Measurements from ENCODE around the gene FUT8.
"Not testable (repeated sequence)": the region's sequence is repeated elsewhere in the genome, so short reads cannot be mapped to it uniquely, and the experiment has no call there.

Gene FUT8

DNA sequence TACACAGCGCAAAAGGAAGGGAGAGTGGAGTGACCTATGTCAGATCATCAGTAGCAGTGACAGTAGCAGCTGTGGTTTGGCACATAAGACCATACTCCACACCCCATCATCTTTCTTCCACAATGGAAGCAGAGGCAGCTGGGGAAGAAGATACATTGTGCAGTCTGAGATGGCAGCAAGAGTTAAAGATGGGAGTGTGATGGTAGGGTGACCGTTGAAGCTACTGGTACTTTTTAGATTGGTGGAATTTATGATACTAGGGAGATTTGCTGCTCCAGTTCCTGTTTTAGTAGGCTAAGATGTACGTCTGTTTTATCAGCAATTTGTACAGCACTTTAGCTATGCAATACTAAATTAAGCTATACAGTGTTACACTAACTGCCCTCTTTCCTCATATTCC, 291.0 kb downstream of the FUT8 start:
- DNase-seq (ENCODE audit: low read depth in 3 of 3, low spot score in 1 of 3) = no peak

- DNase-seq (ENCODE audit: low read depth in 3 of 3, low spot score in 1 of 3) = no peak
These were observed 291.5 kb downstream of the FUT8 start for GRCh38 chr14:65703996-65704395.

DNA sequence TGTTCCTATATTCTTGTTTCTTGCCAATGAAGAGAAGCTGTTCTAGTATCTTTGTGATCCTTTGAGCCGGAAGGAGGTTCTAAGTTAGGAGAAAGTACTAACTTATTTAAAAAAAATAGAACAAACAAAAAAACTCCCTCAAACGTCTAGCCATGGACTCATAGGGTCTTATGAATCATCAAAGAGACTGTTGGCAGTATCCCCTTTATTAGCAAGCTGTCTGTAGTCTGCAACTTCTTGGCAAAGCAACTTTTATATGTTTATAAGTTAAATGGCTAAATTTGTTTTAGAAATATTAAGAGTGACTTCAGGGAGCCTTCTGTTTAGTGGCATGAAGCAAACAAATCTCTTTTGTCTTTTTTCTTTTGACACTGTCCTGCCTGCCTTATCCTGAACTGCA, 291.9 kb downstream of the FUT8 start:
- DNase-seq (ENCODE audit: low read depth in 3 of 3, low spot score in 1 of 3) = no peak

DNA sequence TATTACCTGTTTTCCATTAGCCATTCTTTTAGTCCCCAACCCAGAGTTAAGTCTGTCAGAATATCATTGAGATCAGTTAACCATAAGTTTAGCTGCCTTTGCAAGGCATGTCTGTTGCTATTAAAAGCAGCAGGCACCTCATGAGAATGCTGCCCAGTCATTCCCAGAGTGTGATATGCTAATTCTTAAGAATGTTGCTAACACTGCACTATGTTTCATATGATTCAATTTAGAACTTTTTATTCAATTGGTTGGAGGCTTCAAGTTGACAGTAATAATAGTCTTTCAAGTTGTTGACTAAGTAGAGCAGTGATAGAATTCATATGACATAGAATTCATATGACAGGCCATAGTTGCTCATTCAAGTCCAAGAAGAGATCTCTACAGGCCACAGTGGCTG, 292.3 kb downstream of the FUT8 start:
- DNase-seq (ENCODE audit: low read depth in 3 of 3, low spot score in 1 of 3) = no peak

- no peak for DNase-seq (ENCODE audit: low read depth in 3 of 3, low spot score in 1 of 3)
These were observed 297.0 kb downstream of the FUT8 start for GRCh38 chr14:65709576-65709975.

DNA sequence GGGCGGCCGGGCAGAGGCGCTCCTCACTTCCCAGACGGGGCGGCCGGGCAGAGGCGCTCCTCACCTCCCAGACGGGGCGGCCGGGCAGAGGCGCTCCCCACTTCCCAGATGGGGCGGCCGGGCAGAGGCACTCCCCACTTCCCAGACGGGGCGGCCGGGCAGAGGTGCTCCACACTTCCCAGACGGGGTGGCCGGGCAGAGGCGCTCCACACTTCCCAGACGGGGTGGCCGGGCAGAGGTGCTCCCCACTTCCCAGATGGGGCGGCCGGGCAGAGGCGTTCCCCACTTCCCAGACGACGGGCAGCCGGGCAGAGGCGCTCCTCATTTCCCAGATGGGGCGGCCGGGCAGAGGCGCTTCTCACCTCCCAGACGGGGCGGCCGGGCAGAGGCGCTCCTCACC, 304.3 kb downstream of the FUT8 start:
- DNase-seq (ENCODE audit: low read depth in 3 of 3, low spot score in 1 of 3) = not testable (repeated sequence)

- DNase-seq (ENCODE audit: low read depth in 3 of 3, low spot score in 1 of 3) = not testable (repeated sequence)
These were observed 304.9 kb downstream of the FUT8 start for GRCh38 chr14:65717384-65717915.

- no peak for DNase-seq (ENCODE audit: low read depth in 3 of 3, low spot score in 1 of 3)
These were observed 306.1 kb downstream of the FUT8 start for GRCh38 chr14:65718629-65719028.

DNA sequence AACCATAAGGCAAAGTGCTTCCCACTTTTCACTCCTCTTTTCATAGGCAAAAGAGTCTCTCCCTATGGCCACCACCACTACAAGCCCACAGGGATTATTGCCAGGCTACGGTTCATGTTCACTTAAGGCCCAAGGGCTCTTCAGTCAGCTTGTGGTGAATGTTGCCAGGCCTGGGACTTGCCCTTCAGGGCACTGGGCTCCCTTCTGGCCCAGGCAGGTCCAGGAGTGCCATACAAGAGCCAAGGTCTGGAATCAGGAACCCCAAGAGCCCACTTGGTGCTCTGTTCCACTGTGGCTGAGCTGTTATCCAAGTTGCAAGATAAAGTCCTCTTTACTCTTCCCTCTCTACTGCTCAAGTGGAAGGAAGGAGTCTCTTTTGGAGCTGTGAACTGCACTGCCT, 307.6 kb downstream of the FUT8 start:
- DNase-seq (ENCODE audit: low read depth in 3 of 3, low spot score in 1 of 3) = no peak

DNA sequence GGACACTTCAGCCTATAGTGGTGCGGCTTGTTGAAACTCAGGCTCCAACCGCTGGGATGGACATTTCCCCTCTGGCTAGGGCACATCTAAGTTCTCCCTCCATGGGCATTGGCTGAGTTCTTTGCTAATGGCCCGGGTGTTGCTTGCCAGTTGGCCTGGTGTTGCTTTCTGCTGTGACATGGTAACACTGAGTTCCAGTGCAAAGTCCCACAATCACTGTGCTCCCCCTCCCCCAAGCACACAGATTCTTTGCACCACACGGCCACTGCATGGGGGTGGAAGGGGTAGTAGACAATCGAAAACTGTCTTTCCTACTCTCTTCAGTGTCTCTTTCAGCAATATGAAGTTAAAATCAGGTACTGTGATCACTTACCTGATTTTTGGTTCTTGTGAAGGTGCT, 308.2 kb downstream of the FUT8 start:
- no peak for DNase-seq (ENCODE audit: low read depth in 3 of 3, low spot score in 1 of 3)

- no peak for DNase-seq (ENCODE audit: low read depth in 3 of 3, low spot score in 1 of 3)
These were observed 310.8 kb downstream of the FUT8 start for GRCh38 chr14:65723348-65723747.

DNA sequence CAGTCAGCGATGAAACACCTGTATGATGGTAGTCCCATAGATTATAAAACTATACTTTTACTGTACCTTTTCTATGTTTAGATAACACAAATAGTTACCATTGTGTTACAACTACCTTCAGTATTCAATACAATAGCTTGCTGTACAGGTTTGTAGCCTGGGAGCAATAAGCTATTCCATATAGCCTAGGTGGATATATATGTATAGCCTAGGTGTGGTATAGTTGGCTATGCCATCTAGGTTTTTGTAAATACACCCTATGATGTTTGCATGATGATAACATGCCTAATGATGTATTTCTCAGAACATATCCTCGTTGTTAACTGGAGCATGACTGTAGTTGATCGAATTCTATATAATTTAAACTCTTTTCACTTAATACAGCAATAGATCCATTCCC, 316.1 kb downstream of the FUT8 start:
- no peak for DNase-seq (ENCODE audit: low read depth in 3 of 3, low spot score in 1 of 3)

DNA sequence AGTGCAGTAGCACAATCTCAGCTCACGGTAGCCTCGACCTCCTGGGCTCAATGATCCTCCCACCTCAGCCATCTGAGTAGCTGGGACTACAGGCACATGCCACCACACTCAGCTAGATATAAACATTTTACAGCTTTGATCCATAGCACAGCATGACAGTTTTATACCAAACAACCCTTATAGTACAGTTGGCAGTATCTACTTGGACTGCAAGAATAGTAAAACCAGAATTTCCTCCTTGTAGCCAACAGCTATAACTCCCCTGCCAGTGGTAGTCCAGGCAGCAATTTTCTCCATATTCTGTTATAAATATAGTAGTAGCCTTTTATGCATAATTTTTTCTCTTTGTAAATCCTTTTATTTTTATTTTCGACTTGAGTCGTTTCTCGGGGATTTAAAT, 317.0 kb downstream of the FUT8 start:
- DNase-seq (ENCODE audit: low read depth in 3 of 3, low spot score in 1 of 3) = no peak

DNA sequence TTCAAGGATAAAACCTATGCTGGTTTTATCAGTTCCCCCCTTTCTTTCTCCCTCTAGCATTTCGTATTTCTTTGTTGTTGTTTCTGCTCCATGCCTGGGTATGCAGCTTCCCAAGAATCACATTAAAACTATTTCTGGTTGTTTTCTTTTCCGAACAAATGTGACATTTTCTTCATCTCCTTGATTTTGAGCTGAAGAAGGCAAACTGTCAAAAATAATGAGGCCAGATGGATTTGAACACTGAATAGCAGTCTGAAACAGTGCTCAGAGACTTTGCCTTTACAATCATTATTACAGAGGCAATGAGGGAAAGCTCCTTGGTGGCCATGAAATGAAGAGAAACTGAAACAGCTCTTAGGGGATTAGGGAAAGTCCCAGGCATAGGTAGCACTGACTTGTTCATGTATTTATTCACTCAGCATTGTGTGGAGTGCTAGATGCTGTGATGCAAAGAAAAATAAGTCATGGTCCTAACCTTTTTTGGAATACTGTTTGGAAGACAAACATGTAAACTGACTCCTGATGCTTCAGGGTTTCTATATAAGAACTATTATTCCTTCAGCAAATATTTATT, 319.5 kb downstream of the FUT8 start:
- DNase-seq (ENCODE audit: low read depth in 3 of 3, low spot score in 1 of 3) = no peak

DNA sequence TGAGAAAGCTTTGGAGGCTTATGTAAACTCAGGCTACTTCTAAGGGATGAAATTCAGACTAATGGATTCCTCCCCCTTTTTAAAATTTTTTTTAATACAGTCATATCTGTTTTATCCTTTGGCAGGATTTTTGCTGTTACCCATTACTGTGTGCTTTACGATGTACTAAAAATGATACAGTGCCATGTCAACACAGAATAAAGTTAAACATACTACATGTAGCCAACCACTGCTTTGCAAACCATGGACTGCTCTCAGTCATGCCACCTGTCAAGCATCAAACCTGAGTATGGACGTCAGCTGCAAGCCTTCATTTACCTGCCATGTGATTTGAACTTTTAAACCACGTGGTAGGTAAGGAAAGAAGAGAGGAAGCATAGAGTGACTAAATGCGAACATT, 325.8 kb downstream of the FUT8 start:
- DNase-seq (ENCODE audit: low read depth in 3 of 3, low spot score in 1 of 3) = no peak

DNA sequence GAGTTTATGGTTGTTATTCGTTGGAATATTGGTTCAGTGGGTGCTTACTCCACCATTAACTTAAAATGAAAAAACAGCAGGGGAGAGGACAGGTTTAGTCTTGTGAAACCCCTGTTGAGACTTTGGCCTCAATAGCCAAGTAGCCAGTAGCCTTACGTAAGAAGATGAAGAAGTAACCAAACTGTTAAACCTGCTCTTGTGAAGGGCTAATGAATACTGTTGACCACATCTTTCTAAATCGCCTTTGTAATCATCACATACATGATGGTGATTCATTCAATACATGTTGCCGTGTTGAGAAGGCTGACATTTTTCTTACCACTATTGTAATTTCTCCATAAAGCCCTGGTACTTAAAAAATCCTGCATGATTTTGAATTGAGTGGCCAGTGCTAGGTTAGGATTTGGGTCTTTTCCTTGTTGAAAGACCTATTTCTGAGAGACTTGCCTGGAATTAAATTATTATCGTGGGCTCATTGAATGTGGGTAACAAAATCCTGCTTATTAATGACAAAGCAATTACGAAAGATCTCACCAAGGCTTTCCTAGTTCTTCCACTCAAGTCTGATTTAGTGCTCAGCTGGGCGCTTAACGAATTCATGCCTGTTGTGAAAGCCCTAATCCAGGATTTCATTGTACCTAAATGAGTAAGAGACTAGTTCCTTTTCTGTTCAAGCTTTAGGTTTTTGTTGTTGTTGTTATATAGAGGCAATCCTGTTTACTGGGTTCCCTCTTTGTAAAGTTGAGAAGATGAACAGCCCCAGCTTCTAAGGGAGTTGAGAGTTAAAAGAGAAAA, 333.1 kb downstream of the FUT8 start:
- DNase-seq (ENCODE audit: low read depth in 3 of 3, low spot score in 1 of 3) = no peak

DNA sequence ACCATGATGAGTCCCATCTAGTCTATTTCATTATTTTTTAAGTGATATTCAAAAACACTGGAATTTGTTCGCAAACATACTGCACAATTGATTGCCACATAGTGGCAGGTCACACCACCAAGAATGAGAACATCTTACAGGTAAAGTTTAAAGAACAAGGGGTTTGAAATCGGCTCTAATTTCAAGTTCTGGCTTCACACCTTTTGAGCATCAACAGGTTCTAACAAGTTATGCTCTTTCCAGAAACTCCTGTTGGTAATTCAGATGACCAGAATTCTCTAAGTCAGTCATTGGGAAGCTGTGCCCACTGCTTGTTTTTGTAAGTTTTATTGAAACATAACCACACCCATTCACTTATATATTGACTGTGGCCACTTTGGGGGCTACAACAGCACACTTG, 336.3 kb downstream of the FUT8 start:
- no peak for DNase-seq (ENCODE audit: low read depth in 3 of 3, low spot score in 1 of 3)

- DNase-seq (ENCODE audit: low read depth in 3 of 3, low spot score in 1 of 3) = no peak
These were observed 336.8 kb downstream of the FUT8 start for GRCh38 chr14:65749287-65749686.

DNA sequence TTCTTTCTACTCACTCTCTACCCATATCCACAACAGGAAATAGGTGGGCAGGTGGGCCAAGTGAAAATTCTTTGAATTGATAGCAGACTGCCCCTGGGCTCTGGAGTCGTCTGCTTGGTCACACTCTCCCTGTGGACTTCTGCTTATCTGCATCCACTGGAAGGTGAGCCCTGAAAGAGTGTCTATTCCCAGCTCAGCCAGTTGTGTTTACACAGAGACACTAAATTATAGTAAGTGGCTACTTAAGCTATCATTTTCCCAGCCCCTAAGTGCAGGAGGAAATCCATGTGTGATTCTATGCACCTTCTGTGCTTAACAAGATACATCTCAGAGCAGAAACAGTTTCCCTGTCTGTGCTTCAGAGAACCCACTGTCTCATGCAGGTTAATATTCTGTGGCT, 338.4 kb downstream of the FUT8 start:
- DNase-seq (ENCODE audit: low read depth in 3 of 3, low spot score in 1 of 3) = no peak

DNA sequence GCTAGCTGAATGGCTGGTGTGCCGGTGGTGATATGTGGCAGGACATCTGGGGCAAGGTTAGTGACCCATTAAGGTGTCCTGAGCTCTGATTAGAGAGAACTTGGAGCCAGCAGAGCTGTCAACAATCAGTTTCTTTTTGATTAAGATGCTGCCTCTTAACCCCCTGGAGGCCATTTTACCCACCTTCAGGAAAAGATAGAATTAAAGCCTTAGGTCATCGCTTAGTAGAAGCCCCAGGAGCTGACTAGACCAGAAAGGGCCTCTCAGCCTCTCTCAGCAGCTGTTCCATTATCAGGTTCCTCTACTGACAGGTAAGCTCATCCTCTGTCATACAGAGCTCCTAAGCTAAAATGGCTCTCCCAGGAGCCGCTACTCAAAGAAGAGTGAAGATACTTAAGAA, 339.0 kb downstream of the FUT8 start:
- no peak for DNase-seq (ENCODE audit: low read depth in 3 of 3, low spot score in 1 of 3)

DNA sequence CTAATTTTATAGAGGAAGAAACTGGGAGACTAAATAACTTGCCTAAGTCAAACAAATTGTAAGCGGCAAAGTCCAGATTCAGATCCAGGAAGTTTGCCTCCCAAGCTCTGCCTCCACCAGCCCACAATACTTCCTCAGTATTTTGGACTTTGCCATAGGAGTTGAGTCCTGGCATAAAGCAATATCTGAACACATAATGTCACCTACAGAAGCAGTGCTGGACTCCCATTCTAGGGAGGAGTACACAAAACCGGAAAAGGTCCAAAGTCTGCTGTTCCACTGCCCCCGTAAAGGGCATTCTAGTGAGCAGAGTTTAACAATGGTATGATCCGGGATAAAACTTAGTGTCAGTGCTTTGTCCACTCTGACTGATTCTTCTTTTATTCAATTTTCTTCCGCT, 340.5 kb downstream of the FUT8 start:
- DNase-seq (ENCODE audit: low read depth in 3 of 3, low spot score in 1 of 3) = no peak

DNA sequence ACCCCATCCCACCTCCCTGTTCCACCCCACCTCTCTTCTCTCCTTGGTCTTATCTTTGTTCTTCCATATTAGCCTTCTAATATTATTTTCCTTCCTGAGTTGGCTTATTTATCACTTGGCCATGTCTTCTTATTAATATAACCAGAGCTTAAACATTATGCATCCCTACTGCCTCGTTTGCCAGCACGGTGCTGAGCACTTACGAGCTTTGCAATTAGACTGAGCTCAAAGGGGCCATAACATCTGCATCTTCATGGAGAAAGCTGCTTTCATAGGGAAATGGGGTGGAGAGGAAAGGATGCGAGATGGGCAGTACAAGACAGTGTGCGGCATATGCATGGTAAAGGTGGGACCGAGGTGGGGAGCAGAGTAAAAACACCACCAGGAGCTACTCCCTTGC, 342.8 kb downstream of the FUT8 start:
- DNase-seq (ENCODE audit: low read depth in 3 of 3, low spot score in 1 of 3) = no peak

DNA sequence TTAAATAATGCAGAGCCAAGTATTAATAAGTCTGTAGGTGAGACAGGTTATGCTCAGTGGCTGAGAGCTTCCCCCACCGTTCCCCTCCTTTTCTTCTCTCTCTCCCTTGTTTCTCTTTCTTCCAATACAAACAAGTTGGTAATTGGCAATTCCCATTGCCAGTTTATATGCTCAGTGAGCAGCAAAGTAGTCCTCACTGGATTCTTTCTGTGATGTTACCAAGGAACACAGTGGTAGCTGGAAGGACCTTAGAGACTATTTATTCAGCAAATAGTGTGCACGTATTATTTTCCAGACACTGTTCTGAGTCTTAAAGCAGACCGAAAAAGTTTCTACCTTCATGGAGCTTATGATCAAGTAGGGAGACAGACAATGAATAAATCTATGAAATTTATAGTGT, 344.4 kb downstream of the FUT8 start:
- no peak for DNase-seq (ENCODE audit: low read depth in 3 of 3, low spot score in 1 of 3)

All from stimulated activated CD4-positive, alpha-beta T cell treated with anti-CD3 and anti-CD28 coated beads, TNF-alpha, amount 100 ng/mL, for 1 hour (primary cell).